Bone marrow (tissue), 2 donors: ENCODE measurements around the gene GLS.

Source experiments
- DNase-seq, 2 donors: peaks; one replicate each; lab custom pipeline; 2025; lab: John Stamatoyannopoulos, UW

GLS gene

GRCh38 chr2:191013932-191014652 is 133.5 kb downstream of the GLS start, which contains the start of gene STAT1:
STAT1 (minus strand) TSS chr2:191014171; CDS start chr2:191010003, 4,168 bp downstream.
- DNase-seq = peak; percentile 83 to 92

GRCh38 chr2:191014653-191015020 is 134.0 kb downstream of the GLS start:
- DNase-seq = no peak
